ENCODE results near the gene ST8SIA6.
A peak's percentile ranks its signal among the peaks of the same experiment; 100 is the strongest.
"Not testable (repeated sequence)": the region's sequence is repeated elsewhere in the genome, so short reads cannot be mapped to it uniquely, and the experiment has no call there.

Gene ST8SIA6

GRCh38 chr10:17427201-17427600 lies 27.2 kb downstream of the ST8SIA6 start:
- FAIRE-seq = no peak
- no peak for DNase-seq (ENCODE audit: low spot score)

- no peak for FAIRE-seq
- no peak for DNase-seq (ENCODE audit: low spot score)
Observed at GRCh38 chr10:17426263-17426750, 28.1 kb downstream of the ST8SIA6 start.

- no peak for DNase-seq (ENCODE audit: low spot score)
- FAIRE-seq = no peak
Observed at GRCh38 chr10:17425584-17426262, 28.7 kb downstream of the ST8SIA6 start.

DNA sequence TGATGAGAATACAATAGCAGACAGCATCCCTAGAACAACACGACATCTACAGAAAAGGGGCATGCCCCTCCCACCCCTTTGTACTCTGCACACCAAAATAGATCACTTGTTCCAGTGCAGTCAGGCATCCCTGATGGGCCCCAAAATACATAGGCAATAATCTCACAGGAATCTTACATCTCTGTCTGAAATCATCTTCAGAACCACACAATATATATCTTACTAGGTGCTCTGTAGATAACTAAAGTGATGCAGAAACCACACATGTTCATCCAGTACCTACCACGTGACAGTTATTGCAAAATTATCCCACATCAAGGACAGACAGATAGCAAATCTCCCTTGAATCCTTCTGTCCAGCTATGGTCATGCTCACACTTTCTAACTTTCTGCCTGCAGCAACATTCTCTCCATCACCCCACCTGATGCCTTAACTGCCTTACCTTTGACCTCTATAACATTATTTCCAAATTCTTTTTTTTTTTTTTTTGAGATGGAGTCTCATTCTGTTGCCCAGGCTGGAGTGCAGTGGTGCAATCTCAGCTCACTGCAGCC lies 30.7 kb downstream of the ST8SIA6 start:
- DNase-seq (ENCODE audit: low spot score) = no peak
- no peak for FAIRE-seq

GRCh38 chr10:17422931-17423330 lies 31.5 kb downstream of the ST8SIA6 start:
- FAIRE-seq (no peak), DNase-seq (ENCODE audit: low spot score) (no peak)

- DNase-seq (ENCODE audit: low spot score) (no peak), FAIRE-seq (no peak)
Observed at GRCh38 chr10:17418249-17418648, 36.1 kb downstream of the ST8SIA6 start.

DNA sequence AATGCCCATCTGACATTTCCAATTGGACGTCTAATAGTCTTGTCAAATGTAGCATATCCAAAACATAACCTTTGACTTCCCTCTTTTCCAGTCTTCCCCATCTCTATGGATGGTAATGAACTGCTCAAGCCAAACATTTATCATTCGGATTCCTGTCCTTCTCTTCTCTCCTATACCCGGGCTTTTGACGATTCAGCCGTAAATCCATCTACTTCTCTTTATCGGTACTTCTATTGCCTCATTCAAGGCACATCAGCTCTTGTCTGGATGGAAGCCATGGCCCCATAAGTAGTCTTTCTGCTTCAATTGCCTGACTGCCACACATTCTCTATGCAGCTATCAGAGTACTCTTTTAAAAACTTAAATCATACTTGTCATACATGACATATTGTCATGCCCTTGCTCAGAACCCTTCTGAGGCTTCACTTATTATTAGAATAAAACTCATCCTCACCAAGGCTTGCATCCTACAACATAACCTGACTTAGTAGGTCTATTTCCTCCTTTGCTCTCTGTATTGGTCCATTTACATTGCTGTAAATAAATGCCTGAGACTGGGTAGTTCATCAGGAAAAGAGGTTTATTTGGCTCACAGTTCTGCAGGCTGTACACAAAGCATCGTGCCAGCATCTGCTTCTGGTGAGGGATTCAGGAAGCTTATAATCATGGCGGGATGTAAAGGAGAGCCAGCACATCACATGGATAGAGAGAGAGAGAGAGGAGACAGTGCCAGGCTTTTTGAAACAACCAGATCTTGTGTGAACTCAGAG lies 37.8 kb downstream of the ST8SIA6 start:
- no peak for FAIRE-seq

DNA sequence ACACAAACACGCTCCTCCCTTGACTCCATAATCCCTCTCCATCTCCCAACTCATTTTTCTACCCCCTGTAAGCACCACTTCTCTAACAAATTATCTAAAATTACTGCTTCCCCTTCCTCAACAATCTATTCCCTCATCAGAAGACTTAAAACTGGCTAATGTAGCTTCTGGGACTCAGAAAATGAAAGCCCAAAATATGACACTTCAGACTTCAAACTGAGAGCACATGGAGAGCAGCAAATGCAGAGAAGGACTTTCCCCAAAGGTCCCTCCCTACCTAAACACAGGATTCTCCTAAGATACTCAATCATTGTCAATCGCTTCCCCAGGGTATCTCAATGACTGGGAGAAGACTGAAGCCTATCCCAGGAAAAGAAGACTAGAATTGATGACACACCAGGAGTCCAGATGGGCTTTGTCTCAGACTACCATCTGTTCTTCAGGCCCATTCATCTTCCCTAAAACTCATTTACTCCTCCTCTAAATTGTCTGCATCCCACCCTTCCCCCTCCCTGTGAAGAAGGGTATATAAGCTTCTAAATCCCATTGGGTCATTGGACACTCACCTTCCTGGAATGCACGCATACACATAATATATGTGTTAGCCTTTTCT lies 39.2 kb downstream of the ST8SIA6 start:
- no peak for FAIRE-seq
- no peak for DNase-seq (ENCODE audit: low spot score)

More for the DNA sequence above, 37.8 kb downstream of the ST8SIA6 start:
- no peak for DNase-seq (ENCODE audit: low spot score)

DNA sequence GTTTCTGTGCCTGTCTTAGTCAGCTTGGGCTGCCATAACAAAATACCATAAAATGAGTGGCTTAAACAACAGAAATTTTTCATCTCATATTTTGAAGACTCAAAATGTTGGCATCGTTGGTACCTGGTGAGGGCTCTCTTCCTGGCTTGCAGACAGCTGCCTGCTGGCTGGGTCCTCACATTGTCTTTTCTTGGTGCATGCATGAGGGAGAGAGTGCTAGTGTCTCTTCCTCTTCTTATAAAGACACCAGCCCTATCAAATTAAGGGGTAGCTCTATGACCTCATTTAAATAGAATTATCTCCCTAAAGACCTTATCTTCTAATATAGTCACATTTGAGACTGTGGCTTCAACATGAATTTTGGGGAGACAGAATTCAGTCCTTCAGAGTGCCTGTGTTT lies 39.9 kb downstream of the ST8SIA6 start:
- no peak for FAIRE-seq
- no peak for DNase-seq (ENCODE audit: low spot score)

DNA sequence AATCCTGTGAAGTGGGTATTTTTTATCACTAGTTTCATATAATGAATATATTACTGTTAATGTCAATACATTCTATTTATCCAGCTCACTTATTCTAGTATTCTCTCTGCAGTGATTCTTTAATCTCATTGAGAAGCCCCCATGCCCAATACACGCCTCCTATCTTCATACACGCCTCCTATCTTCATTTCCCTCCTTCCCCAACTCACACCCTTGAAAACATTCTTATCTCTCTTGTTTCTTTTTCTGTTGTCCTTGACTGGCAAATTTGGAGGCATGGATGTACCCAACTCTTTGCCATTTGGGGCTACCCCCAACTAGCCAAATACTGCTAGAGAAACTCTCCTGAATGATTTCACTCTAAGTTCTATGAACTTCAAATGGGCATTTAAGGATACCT lies 40.5 kb downstream of the ST8SIA6 start:
- FAIRE-seq (no peak), DNase-seq (ENCODE audit: low spot score) (no peak)

GRCh38 chr10:17412323-17412722 lies 42.1 kb downstream of the ST8SIA6 start:
- FAIRE-seq (no peak), DNase-seq (ENCODE audit: low spot score) (no peak)

GRCh38 chr10:17410907-17411306 lies 43.5 kb downstream of the ST8SIA6 start:
- FAIRE-seq = no peak

GRCh38 chr10:17409170-17409733 lies 45.1 kb downstream of the ST8SIA6 start:
- peak; percentile 64 for FAIRE-seq
- peak; percentile 17 for DNase-seq (ENCODE audit: low spot score)

More at GRCh38 chr10:17410907-17411306, 43.5 kb downstream of the ST8SIA6 start:
- DNase-seq (ENCODE audit: low spot score) = no peak

- FAIRE-seq (no peak), DNase-seq (ENCODE audit: low spot score) (no peak)
Observed at GRCh38 chr10:17407047-17407446, 47.3 kb downstream of the ST8SIA6 start.

GRCh38 chr10:17406036-17406834 lies 48.2 kb downstream of the ST8SIA6 start:
- DNase-seq (ENCODE audit: low spot score) (no peak), FAIRE-seq (no peak)

DNA sequence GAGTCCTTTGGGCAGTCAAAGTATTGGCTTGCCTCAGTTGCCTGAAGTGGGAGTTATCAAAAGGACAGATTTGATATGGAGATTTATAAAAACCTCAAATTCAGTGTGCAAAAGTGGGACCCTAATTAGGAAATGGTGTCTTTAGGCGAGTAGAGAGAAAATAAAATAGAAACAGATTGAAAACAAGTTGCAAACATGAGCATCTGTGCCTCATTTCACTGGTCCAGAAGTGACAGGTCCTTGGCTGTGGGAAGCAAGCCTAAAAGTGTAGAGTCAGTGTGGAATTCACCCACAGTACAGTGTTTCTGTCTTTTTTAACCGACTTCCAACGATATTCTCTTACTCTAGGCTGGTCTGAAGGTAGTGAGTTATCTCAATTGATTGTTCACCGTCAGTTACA lies 51.2 kb downstream of the ST8SIA6 start:
- DNase-seq (ENCODE audit: low spot score) = no peak
- FAIRE-seq = no peak

DNA sequence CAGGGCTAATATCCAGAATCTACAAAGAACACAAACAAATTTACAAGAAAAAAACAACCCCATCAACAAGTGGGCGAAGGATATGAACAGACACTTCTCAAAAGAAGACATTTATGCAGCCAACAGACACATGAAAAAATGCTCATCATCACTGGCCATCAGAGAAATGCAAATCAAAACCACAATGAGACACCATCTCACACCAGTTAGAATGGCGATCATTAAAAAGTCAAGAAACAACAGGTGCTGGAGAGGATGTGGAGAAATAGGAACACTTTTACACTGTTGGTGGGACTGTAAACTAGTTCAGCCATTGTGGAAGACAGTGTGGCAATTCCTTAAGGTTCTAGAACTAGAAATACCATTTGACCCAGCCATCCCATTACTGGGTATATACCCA lies 52.4 kb downstream of the ST8SIA6 start:
- not testable (repeated sequence) for DNase-seq (ENCODE audit: low spot score); FAIRE-seq

DNA sequence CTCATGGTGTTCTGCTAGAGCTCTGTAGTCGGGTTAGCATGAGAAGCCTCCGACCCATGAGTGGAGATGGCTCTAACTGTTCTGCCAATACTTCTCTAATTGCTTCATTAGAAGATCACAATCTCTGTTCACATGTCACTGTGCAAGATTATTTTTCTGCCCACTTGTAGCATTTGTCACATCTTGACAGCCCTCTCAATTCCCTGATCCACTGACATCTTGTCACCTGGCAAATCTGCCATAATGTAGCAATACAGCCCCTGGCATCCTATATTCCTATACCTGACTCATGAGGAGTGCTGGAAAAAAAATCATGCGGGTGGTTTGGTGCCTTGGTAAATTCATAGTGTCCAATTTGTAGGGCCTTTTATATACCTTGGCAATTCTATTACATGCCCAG lies 58.4 kb downstream of the ST8SIA6 start:
- FAIRE-seq (no peak), DNase-seq (ENCODE audit: low spot score) (no peak)

- no peak for DNase-seq (ENCODE audit: low spot score)
- no peak for FAIRE-seq
Observed at GRCh38 chr10:17394854-17395253, 59.5 kb downstream of the ST8SIA6 start.

- FAIRE-seq = no peak
- DNase-seq (ENCODE audit: low spot score) = no peak
Observed at GRCh38 chr10:17387861-17388503, 66.4 kb downstream of the ST8SIA6 start.
